HepG2 (cell line): ENCODE results near the gene WDR59. TPM values are rescaled to one million over a fixed set of nuclear protein-coding genes. Genes with fewer than 3 reads are reported as not detected.
A peak's percentile ranks its signal among the peaks of the same experiment; 100 is the strongest.

ENCODE experiments used
- BATF2 ChIP-seq: sonication (generic); formaldehyde crosslinking; IDR thresholded peaks from 2 replicates; pipeline ENCODE4 v1.8.0; 2022; ENCODE audit warnings: mild to moderate bottlenecking, missing genetic modification reagents, moderate library complexity
- ETV5 ChIP-seq: IDR thresholded peaks from 2 replicates; pipeline ENCODE4 v1.6.1; 2018; ENCODE audit warnings: missing biosample characterization, missing genetic modification reagents, inconsistent platforms, borderline replicate concordance
- FOXO1 ChIP-seq: sonication (generic); formaldehyde crosslinking; IDR thresholded peaks from 2 replicates; pipeline ENCODE4 v1.4.0; 2020; ENCODE audit warnings: missing genetic modification reagents
- HIVEP1 ChIP-seq: sonication (generic); formaldehyde crosslinking; IDR thresholded peaks from 2 replicates; pipeline ENCODE4 v1.4.0; 2020; ENCODE audit warnings: mild to moderate bottlenecking, missing genetic modification reagents
- HNF1A ChIP-seq, 2 experiments: sonication (generic) in 1 of 2; formaldehyde crosslinking in 1 of 2; IDR thresholded peaks; 2 replicates each; pipeline versions ENCODE4 v1.4.0 to v1.6.1; 2016 to 2020; ENCODE audit warnings: borderline replicate concordance in 1 of 2, low read depth in 1 of 2, mild to moderate bottlenecking in 1 of 2, missing genetic modification reagents in 1 of 2
- IRF1 ChIP-seq: sonication (generic); formaldehyde crosslinking; IDR thresholded peaks from 2 replicates; pipeline ENCODE4 v1.4.0; 2020; ENCODE audit warnings: low read depth, mild to moderate bottlenecking, missing genetic modification reagents
- KLF11 ChIP-seq: IDR thresholded peaks from 2 replicates; pipeline ENCODE4 v1.6.1; 2016; ENCODE audit warnings: missing compliant biosample characterization
- NR1H2 ChIP-seq: sonication (generic); formaldehyde crosslinking; IDR thresholded peaks from 2 replicates; pipeline ENCODE4 v1.8.1; 2022; ENCODE audit warnings: low read depth, missing genetic modification reagents, borderline replicate concordance
- RNF2 ChIP-seq: fragments of 450-650 bp; conservative IDR thresholded peaks from 2 replicates; pipeline ENCODE4 v1.6.1; 2016; ENCODE audit warnings: low read depth
- SMAD9 ChIP-seq: sonication (generic); formaldehyde crosslinking; IDR thresholded peaks from 2 replicates; pipeline ENCODE4 v1.5.1; 2020; ENCODE audit warnings: mild to moderate bottlenecking, missing genetic modification reagents
- ZBTB20 ChIP-seq: sonication (generic); formaldehyde crosslinking; IDR thresholded peaks from 2 replicates; pipeline ENCODE4 v1.8.1; 2023; ENCODE audit warnings: missing genetic modification reagents, low read depth, mild to moderate bottlenecking, borderline replicate concordance
- ZFP91 ChIP-seq: sonication (generic); formaldehyde crosslinking; IDR thresholded peaks from 2 replicates; pipeline ENCODE4 v1.9.0; 2022; ENCODE audit warnings: missing genetic modification reagents, mild to moderate bottlenecking, borderline replicate concordance
- ZNF160 ChIP-seq: sonication (generic); formaldehyde crosslinking; IDR thresholded peaks from 2 replicates; pipeline ENCODE4 v1.8.0; 2022; ENCODE audit warnings: mild to moderate bottlenecking, inconsistent platforms, missing genetic modification reagents
- ZNF331 ChIP-seq: sonication (generic); formaldehyde crosslinking; IDR thresholded peaks from 2 replicates; pipeline ENCODE4 v1.4.0; 2020; ENCODE audit warnings: missing genetic modification reagents
- polyA plus RNA-seq, 8 experiments: library from polyadenylated mRNA; depleted of rRNA in 3 of 8; stranded (reverse) in 7 of 8; unstranded in 1 of 8; fragments of >200 nt; fragmentation: Illumina TruSeq in 4 of 8; extraction: Trizol in 4 of 8; gene quantifications; 2 replicates each; pipeline versions ENCODE4 v1.2.1 to v1.2.3, GENCODE V29; 2011 to 2016; ENCODE audit warnings: low read depth in 4 of 8, missing spikeins in 1 of 8, mixed read lengths in 1 of 8; ENCODE audit not compliant: insufficient read depth in 1 of 8
- total RNA-seq, 5 experiments: library from RNA; depleted of rRNA; stranded (reverse); fragments of >200 nt; fragmentation: Illumina TruSeq; extraction: Trizol; gene quantifications; 2 replicates each; pipeline ENCODE4 v1.2.3, GENCODE V29; 2016; ENCODE audit warnings: low read depth in 1 of 5
- TF ChIP-seq, protein P1 (sequence below): sonication (generic); formaldehyde crosslinking; IDR thresholded peaks from 2 replicates; pipeline ENCODE4 v1.8.0; 2022; ENCODE audit warnings: missing genetic modification reagents, low read depth, mild to moderate bottlenecking, borderline replicate concordance
- TF ChIP-seq, protein P2 (sequence below): fragments of 450-650 bp; IDR thresholded peaks from 2 replicates; pipeline ENCODE4 v1.6.1; 2017; ENCODE audit warnings: mild to moderate bottlenecking

WDR59 gene
- total and polyA plus RNA-seq, 2 of the 13 experiments (the other 11 are each of a cell fraction or from before 2014, with no cell fraction given), result 65.2 to 306 TPM

- TF ChIP-seq BATF2 (CRISPR knock-in tag), result no peak
- TF ChIP-seq ZBTB20 (CRISPR knock-in tag), result peak; percentile 65; the same call in 1 of the 2 replicates
- TF ChIP-seq KLF11 (CRISPR knock-in tag), result no peak
- TF ChIP-seq HIVEP1 (CRISPR knock-in tag), result peak; percentile 95
- TF ChIP-seq ETV5 (CRISPR knock-in tag), result no peak
- peak; percentile 52; the same call in 1 of the 2 replicates for TF ChIP-seq ZNF331 (CRISPR knock-in tag)
- TF ChIP-seq ZFP91, result peak; percentile 82; the same call in 1 of the 2 replicates
- no peak for TF ChIP-seq RNF2
- TF ChIP-seq IRF1 (CRISPR knock-in tag), result no peak
- TF ChIP-seq NR1H2 (CRISPR knock-in tag), result no peak
- TF ChIP-seq, protein P1, sequence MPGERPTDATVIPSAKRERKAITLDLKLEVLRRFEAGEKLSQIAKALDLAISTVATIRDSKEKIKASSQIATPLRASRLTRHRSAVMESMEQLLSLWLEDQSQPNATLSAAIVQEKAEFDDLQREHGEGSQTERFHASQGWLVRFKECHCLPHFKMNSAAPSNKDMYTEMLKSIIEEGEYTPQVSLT (CRISPR knock-in tag), result no peak
- 0 out of 2 replicates have a peak, but pooled peaks have one; percentile 30 for TF ChIP-seq ZNF160 (CRISPR knock-in tag)
- TF ChIP-seq HNF1A (IDR thresholded peaks at IDR 0.05; ENCODE audit: low read depth), result peak; percentile 87
- TF ChIP-seq HNF1A (CRISPR knock-in tag; IDR thresholded peaks at IDR 0.05; ENCODE audit: borderline replicate concordance), result peak; percentile 96
- TF ChIP-seq, protein P2, sequence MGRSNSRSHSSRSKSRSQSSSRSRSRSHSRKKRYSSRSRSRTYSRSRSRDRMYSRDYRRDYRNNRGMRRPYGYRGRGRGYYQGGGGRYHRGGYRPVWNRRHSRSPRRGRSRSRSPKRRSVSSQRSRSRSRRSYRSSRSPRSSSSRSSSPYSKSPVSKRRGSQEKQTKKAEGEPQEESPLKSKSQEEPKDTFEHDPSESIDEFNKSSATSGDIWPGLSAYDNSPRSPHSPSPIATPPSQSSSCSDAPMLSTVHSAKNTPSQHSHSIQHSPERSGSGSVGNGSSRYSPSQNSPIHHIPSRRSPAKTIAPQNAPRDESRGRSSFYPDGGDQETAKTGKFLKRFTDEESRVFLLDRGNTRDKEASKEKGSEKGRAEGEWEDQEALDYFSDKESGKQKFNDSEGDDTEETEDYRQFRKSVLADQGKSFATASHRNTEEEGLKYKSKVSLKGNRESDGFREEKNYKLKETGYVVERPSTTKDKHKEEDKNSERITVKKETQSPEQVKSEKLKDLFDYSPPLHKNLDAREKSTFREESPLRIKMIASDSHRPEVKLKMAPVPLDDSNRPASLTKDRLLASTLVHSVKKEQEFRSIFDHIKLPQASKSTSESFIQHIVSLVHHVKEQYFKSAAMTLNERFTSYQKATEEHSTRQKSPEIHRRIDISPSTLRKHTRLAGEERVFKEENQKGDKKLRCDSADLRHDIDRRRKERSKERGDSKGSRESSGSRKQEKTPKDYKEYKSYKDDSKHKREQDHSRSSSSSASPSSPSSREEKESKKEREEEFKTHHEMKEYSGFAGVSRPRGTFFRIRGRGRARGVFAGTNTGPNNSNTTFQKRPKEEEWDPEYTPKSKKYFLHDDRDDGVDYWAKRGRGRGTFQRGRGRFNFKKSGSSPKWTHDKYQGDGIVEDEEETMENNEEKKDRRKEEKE, result no peak
- TF ChIP-seq SMAD9, result no peak
- peak; percentile 95 for TF ChIP-seq FOXO1 (CRISPR knock-in tag)
Measured at GRCh38 chr16:74991593-74992403, 6.9 kb upstream of the WDR59 start (continued).
